GM12873 (cell line): Measurements from ENCODE around the gene AFF3.

Experiments used
- CTCF ChIP-seq: IDR thresholded peaks from 2 replicates; pipeline ENCODE4 v1.5.1; 2012; ENCODE audit warnings: low read depth, mild to moderate bottlenecking, moderate library complexity, low read length, control low read depth; ENCODE audit not compliant: insufficient read depth; ENCODE audit errors: missing control alignments

The AFF3 gene

GRCh38 chr2:99725820-99726219 is 416.6 kb downstream of the AFF3 start:
- TF ChIP-seq CTCF: no peak

- TF ChIP-seq CTCF: no peak
Observed at GRCh38 chr2:99722476-99722875, 419.9 kb downstream of the AFF3 start.

- no peak for TF ChIP-seq CTCF
Observed at GRCh38 chr2:99719102-99719501, 423.3 kb downstream of the AFF3 start.

- TF ChIP-seq CTCF: no peak
Observed at GRCh38 chr2:99715956-99716355, 426.4 kb downstream of the AFF3 start.

- no peak for TF ChIP-seq CTCF
Observed at GRCh38 chr2:99714349-99714748, 428.0 kb downstream of the AFF3 start.

GRCh38 chr2:99711144-99711543 is 431.2 kb downstream of the AFF3 start:
- TF ChIP-seq CTCF: no peak

GRCh38 chr2:99710721-99711120 is 431.7 kb downstream of the AFF3 start:
- TF ChIP-seq CTCF: no peak

- TF ChIP-seq CTCF: no peak
Observed at GRCh38 chr2:99709229-99709628, 433.2 kb downstream of the AFF3 start.
